Measurements from ENCODE around the gene AUNIP.

DNA sequence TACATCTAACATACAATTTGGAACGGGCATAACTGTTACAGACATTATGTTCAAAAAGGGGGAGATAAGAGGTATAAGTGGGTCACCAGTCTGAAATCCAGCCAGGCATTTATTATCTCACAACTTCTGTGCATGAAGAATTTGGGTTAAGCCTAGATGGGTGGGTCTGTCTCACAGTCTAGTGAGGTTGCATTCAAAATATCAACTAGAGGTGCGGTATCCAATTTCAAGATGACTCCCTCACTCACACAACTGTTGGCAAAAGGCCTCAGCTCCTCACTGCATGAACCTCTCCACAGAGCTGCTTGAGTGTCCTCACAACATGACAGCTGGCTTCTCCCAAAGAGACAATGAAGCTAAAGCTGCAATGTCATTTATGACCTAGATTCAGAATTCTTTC is 4.7 kb downstream of the AUNIP start:
- TF ChIP-seq POLR2A (IDR thresholded peaks at IDR 0.05) = no peak
- TF ChIP-seq, protein P1, sequence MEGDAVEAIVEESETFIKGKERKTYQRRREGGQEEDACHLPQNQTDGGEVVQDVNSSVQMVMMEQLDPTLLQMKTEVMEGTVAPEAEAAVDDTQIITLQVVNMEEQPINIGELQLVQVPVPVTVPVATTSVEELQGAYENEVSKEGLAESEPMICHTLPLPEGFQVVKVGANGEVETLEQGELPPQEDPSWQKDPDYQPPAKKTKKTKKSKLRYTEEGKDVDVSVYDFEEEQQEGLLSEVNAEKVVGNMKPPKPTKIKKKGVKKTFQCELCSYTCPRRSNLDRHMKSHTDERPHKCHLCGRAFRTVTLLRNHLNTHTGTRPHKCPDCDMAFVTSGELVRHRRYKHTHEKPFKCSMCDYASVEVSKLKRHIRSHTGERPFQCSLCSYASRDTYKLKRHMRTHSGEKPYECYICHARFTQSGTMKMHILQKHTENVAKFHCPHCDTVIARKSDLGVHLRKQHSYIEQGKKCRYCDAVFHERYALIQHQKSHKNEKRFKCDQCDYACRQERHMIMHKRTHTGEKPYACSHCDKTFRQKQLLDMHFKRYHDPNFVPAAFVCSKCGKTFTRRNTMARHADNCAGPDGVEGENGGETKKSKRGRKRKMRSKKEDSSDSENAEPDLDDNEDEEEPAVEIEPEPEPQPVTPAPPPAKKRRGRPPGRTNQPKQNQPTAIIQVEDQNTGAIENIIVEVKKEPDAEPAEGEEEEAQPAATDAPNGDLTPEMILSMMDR (IDR thresholded peaks at IDR 0.05) = no peak
